Gastroesophageal sphincter (tissue), 4 donors: ENCODE results near the gene OR1K1. TPM values are rescaled to one million over a fixed set of nuclear protein-coding genes. Genes with fewer than 3 reads are reported as not detected.

Experiments used
- ATAC-seq: fragments of 150-250 bp; one replicate; pipeline ENCODE4 v1.9.1; 2016; ENCODE audit warnings: mild to moderate bottlenecking, moderate library complexity
- H3K27ac ChIP-seq, 4 donors: fragments of 200-600 bp; sonication (generic) in 3 of 4; 1 replicate in 3 of 4; 2 replicates in 1 of 4; pipeline ENCODE4 v1.5.1; 2016 to 2019
- H3K27me3 ChIP-seq: fragments of 200-600 bp; sonication (generic); one replicate; pipeline ENCODE4 v1.5.1; 2019
- H3K36me3 ChIP-seq, 2 donors: fragments of 200-600 bp; sonication (generic); one replicate each; pipeline ENCODE4 v1.5.1; 2019; ENCODE audit warnings: control low read depth in 1 of 2
- H3K4me1 ChIP-seq, 3 donors: fragments of 200-600 bp; sonication (generic); 1 replicate in 2 of 3; 2 replicates in 1 of 3; pipeline ENCODE4 v1.5.1; 2016 to 2019; ENCODE audit warnings: control low read depth in 2 of 3
- H3K4me3 ChIP-seq, 2 donors: fragments of 200-600 bp; sonication (generic); one replicate each; pipeline ENCODE4 v1.5.1; 2019; ENCODE audit warnings: mild to moderate bottlenecking in 1 of 2, moderate library complexity in 1 of 2
- H3K9me3 ChIP-seq, 3 donors: fragments of 200-600 bp; sonication (generic); one replicate each; pipeline ENCODE4 v1.5.1; 2017 to 2019; ENCODE audit warnings: control low read depth in 2 of 3
- CTCF ChIP-seq, 4 experiments: fragments of 200-600 bp in 2 of 4; fragments of 450-650 bp in 2 of 4; sonication (generic) in 1 of 4; IDR thresholded peaks; one replicate each; pipeline ENCODE4 v1.5.1; 2017 to 2019; ENCODE audit warnings: antibody characterized with exemption in 4 of 4, mild to moderate bottlenecking in 2 of 4, moderate library complexity in 2 of 4
- EP300 ChIP-seq: sonication (generic); formaldehyde crosslinking; IDR thresholded peaks from one replicate; pipeline ENCODE4 v1.6.1; 2017; ENCODE audit warnings: antibody characterized with exemption, mild to moderate bottlenecking
- POLR2A ChIP-seq, 2 donors: fragments of 450-650 bp; IDR thresholded peaks; one replicate each; pipeline ENCODE4 v1.6.1; 2017; ENCODE audit warnings: antibody characterized with exemption in 2 of 2, mild to moderate bottlenecking in 2 of 2, moderate library complexity in 1 of 2
- POLR2AphosphoS5 ChIP-seq: sonication (generic); formaldehyde crosslinking; IDR thresholded peaks from one replicate; pipeline ENCODE4 v1.6.1; 2017; ENCODE audit warnings: antibody characterized with exemption
- WGBS, 2 donors: methylation state at CpG; one replicate each; pipeline ENCODE4 v1.1.5; 2018; ENCODE audit warnings: low coverage in 1 of 2; 5-methylcytosine and 5-hydroxymethylcytosine counted together
- total RNA-seq, 4 donors: library from RNA; depleted of rRNA; stranded (reverse); fragments of >200 nt; gene quantifications; one replicate each; pipeline ENCODE4 v1.1.0, GENCODE V29; 2016

Gene OR1K1
- total RNA-seq, 4 donors from 2014 or later: not detected

- Histone ChIP-seq H3K9me3 (no peaks in the 10 kb centered on the region), H3K27me3 (no peaks in the 10 kb centered on the region), H3K27ac (no peak overlapping the region), H3K4me3 (no peak overlapping the region), H3K36me3 (peaks cover 0 to 20% of the 10 kb centered on the region in 2 donors), H3K4me1 (no peaks in the 10 kb centered on the region)
- no peak for ATAC-seq
- 29 to 62% methylated on average over 1 to 4 of the region's 4 CpGs for WGBS, 2 donors
- no peak for TF ChIP-seq POLR2A (IDR thresholded peaks at IDR 0.05)
- no peak for TF ChIP-seq EP300
- TF ChIP-seq CTCF (IDR thresholded peaks at IDR 0.05): no peak
- TF ChIP-seq POLR2AphosphoS5: no peak
Observed at GRCh38 chr9:122841501-122841900, 41.6 kb downstream of the OR1K1 start.

GRCh38 chr9:122844137-122844536 is 44.2 kb downstream of the OR1K1 start:
- Histone ChIP-seq H3K36me3 (peaks cover 0 to 44% of the 10 kb centered on the region in 2 donors), H3K9me3 (no peaks in the 10 kb centered on the region), H3K27me3 (no peaks in the 10 kb centered on the region), H3K4me1 (peaks cover 0 to under 1% (median 0%) of the 10 kb centered on the region in 3 donors), H3K4me3 (no peak overlapping the region), H3K27ac (no peak overlapping the region)
- TF ChIP-seq CTCF (IDR thresholded peaks at IDR 0.05): no peak
- no peak for TF ChIP-seq EP300
- no peak for TF ChIP-seq POLR2AphosphoS5
- TF ChIP-seq POLR2A (IDR thresholded peaks at IDR 0.05): no peak
- WGBS, 2 donors: 100% methylated on average over 1 of the region's 1 CpG
- ATAC-seq: no peak

- no peak for TF ChIP-seq EP300
- no peak for TF ChIP-seq CTCF (IDR thresholded peaks at IDR 0.05)
- no peak for TF ChIP-seq POLR2AphosphoS5
- TF ChIP-seq POLR2A (IDR thresholded peaks at IDR 0.05): no peak
- Histone ChIP-seq H3K4me1 (peaks cover 0 to 3% (median 0%) of the 10 kb centered on the region in 3 donors), H3K36me3 (peaks cover 0 to 53% of the 10 kb centered on the region in 2 donors), H3K4me3 (no peak overlapping the region), H3K27me3 (no peaks in the 10 kb centered on the region), H3K27ac (no peak overlapping the region), H3K9me3 (no peaks in the 10 kb centered on the region)
- ATAC-seq: no peak
- WGBS, 2 donors: 85 to 94% methylated on average over 2 to 3 of the region's 3 CpGs
Observed at GRCh38 chr9:122845116-122845515, 45.2 kb downstream of the OR1K1 start.

GRCh38 chr9:122846371-122846940 is 46.5 kb downstream of the OR1K1 start:
- Histone ChIP-seq H3K36me3 (peaks cover 0 to 67% of the 10 kb centered on the region in 2 donors), H3K4me1 (peaks cover 0 to 3% (median 0%) of the 10 kb centered on the region in 3 donors)
- WGBS, 2 donors: 88 to 89% methylated on average over 4 to 5 of the region's 5 CpGs

More at GRCh38 chr9:122846371-122846940, 46.5 kb downstream of the OR1K1 start:
- no peak overlapping the region for H3K4me3 ChIP-seq
- no peak for TF ChIP-seq POLR2AphosphoS5
- TF ChIP-seq CTCF (IDR thresholded peaks at IDR 0.05): no peak
- no peak for TF ChIP-seq POLR2A (IDR thresholded peaks at IDR 0.05)
- TF ChIP-seq EP300: no peak
- no peaks in the 10 kb centered on the region for H3K9me3 ChIP-seq
- H3K27ac ChIP-seq: no peak overlapping the region
- no peaks in the 10 kb centered on the region for H3K27me3 ChIP-seq
- ATAC-seq: no peak
